Heart left ventricle (tissue), 16 donors: Measurements from ENCODE around the gene TMEM132D. TPM values are rescaled to one million over a fixed set of nuclear protein-coding genes. Genes with fewer than 3 reads are reported as not detected.

Experiments
- ATAC-seq, 4 donors: fragments of 200-7000 bp; cut with Tn5 transposase; one replicate each; pipeline ENCODE4 v1.9.1; 2020 to 2022; ENCODE audit warnings: moderate library complexity in 4 of 4, mild to moderate bottlenecking in 3 of 4, moderate number of reproducible peaks in 1 of 4
- DNase-seq, 5 donors: peaks; one replicate each; pipeline ENCODE4 v3.0.0-alpha.2; 2020
- H3K27ac ChIP-seq, 12 donors: fragments of 200-600 bp; sonication (generic) in 4 of 12; one replicate each; pipeline versions ENCODE4 v1.5.0 to v1.8.0; 2016 to 2022; ENCODE audit warnings: mild to moderate bottlenecking in 2 of 12
- H3K27me3 ChIP-seq, 9 donors: fragments of 200-600 bp; sonication (generic) in 2 of 9; one replicate each; pipeline versions ENCODE4 v1.5.1 to v1.8.0; 2016 to 2022; ENCODE audit warnings: mild to moderate bottlenecking in 3 of 9
- H3K36me3 ChIP-seq, 9 donors: fragments of 200-600 bp; sonication (generic) in 2 of 9; one replicate each; pipeline versions ENCODE4 v1.5.0 to v1.8.0; 2018 to 2022; ENCODE audit warnings: mild to moderate bottlenecking in 2 of 9
- H3K4me1 ChIP-seq, 12 donors: fragments of 200-600 bp; sonication (generic) in 4 of 12; one replicate each; pipeline versions ENCODE4 v1.5.0 to v1.8.0; 2016 to 2022; ENCODE audit warnings: mild to moderate bottlenecking in 3 of 12
- H3K4me3 ChIP-seq, 12 donors: fragments of 200-600 bp; sonication (generic) in 4 of 12; one replicate each; pipeline versions ENCODE4 v1.5.0 to v1.8.0; 2017 to 2022; ENCODE audit warnings: mild to moderate bottlenecking in 9 of 12, moderate library complexity in 4 of 12
- H3K9me3 ChIP-seq, 12 donors: fragments of 200-600 bp; sonication (generic) in 4 of 12; one replicate each; pipeline versions ENCODE4 v1.5.0 to v1.8.0; 2016 to 2022; ENCODE audit warnings: mild to moderate bottlenecking in 1 of 12
- POLR2A ChIP-seq, 2 donors: fragments of 450-650 bp; IDR thresholded peaks; one replicate each; pipeline ENCODE4 v1.6.1; 2017; ENCODE audit warnings: antibody characterized with exemption in 2 of 2, mild to moderate bottlenecking in 2 of 2, moderate library complexity in 2 of 2
- WGBS, 4 donors: extraction: QIAGEN DNeasy Blood & Tissue Kit in 2 of 4; methylation state at CpG; one replicate each; pipeline versions ENCODE4 v1.1.5 to v1.1.7; 2013 to 2018; 5-methylcytosine and 5-hydroxymethylcytosine counted together
- intact Hi-C, 10 donors: fragments of 100-400 bp; cut with DNase I; formaldehyde crosslinking; loops; one replicate each; pipeline versions ENCODE4 v1.11.1 to v1.14.2; 2022
- polyA plus RNA-seq, 2 donors: library from polyadenylated mRNA; stranded (reverse); fragments of 200-250 nt; gene quantifications; one replicate each; pipeline ENCODE4 v1.2.3, GENCODE V29; 2013
- total RNA-seq, 9 donors: library from RNA; depleted of rRNA in 2 of 9; stranded (reverse); fragments of >200 nt in 2 of 9; fragmentation: NEBNext Ultra II Directional in 3 of 9; extraction: Animal tissue kit (Norgen Biotek cat#: 25700) in 3 of 9; gene quantifications; one replicate each; pipeline versions ENCODE4 v1.1.0 to v1.2.4, GENCODE V29; 2016 to 2023
- TF ChIP-seq, protein P1 (sequence below), 12 donors: fragments of 200-600 bp; sonication (generic) in 4 of 12; IDR thresholded peaks; one replicate each; pipeline versions ENCODE4 v1.5.0 to v1.8.0; 2018 to 2022; ENCODE audit warnings: antibody characterized with exemption in 12 of 12, mild to moderate bottlenecking in 5 of 12
- donor health status: ischemic (EF 13 %, LVEDD 7.1; RV severe dilation, severe dysfunction).
- donor health status: healthy with polysubstance abuse.
- donor health status: DM: no; HTN: yes; CAD: no.
- donor health status: DM: no; HTN: no; CAD: no.
- donor health status: ischemic (EF 25% LVEDD 6.9; RV normal size, moderate dysfunction).
- donor health status: ischemic (EF 25% LVEDD 5.7; RV mildly dilated, moderate dysfunction).
- donor health status: healthy.
- donor health status: DM: yes; HTN: yes; CAD: no.
- donor health status: ischemic (EF 35%, LVEDD 5.7; RV mildly dilated, moderate dysfunction).
- donor health status: nonischemic (EF 11% LVEDD 7.7; RV severe dilation, severe dysfunction).
- donor health status: DM: yes; HTN: yes; CAD: no.
- donor health status: PGD.
- donor health status: ischemic (EF 29% LVEDD 5.4; RV normal size, mild dysfunction).
- donor health status: nonischemic (EF 23%, LVEDD 6.1; RV moderate dilation, normal function).

TMEM132D gene
- total and polyA plus RNA-seq, 11 donors = not detected

DNA sequence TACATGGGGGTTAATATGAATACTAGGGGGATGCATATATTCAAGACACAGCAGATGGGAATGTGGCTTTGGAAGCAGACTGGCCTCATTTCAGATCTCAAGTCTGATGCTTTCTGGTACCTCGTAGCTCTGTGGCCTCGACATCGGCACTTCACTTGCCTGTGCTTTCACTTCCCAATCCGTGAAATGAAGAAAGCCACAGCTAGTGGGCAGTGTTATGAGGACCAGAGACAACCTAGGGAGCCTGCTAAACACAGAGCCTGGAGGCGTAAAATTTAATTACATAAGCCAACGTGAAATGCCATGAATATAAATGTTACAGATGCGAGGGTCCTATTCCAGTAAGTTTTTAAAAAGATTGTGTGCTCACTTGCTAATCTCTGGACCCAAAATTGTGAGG is 286.0 kb downstream of the TMEM132D start:
- Histone ChIP-seq H3K4me3 (no peak overlapping the region), H3K27ac (no peak overlapping the region), H3K4me1 (no peaks in the 10 kb centered on the region), H3K9me3 (peaks cover 0 to 3% (median 0%) of the 10 kb centered on the region in 12 donors), H3K27me3 (no peaks in the 10 kb centered on the region), H3K36me3 (no peaks in the 10 kb centered on the region)
- 77 to 78% (median 78%) methylated on average over 7 of the region's 7 CpGs for WGBS, 4 donors
- ATAC-seq = no peak
- DNase-seq = no peak
- TF ChIP-seq, protein P1, sequence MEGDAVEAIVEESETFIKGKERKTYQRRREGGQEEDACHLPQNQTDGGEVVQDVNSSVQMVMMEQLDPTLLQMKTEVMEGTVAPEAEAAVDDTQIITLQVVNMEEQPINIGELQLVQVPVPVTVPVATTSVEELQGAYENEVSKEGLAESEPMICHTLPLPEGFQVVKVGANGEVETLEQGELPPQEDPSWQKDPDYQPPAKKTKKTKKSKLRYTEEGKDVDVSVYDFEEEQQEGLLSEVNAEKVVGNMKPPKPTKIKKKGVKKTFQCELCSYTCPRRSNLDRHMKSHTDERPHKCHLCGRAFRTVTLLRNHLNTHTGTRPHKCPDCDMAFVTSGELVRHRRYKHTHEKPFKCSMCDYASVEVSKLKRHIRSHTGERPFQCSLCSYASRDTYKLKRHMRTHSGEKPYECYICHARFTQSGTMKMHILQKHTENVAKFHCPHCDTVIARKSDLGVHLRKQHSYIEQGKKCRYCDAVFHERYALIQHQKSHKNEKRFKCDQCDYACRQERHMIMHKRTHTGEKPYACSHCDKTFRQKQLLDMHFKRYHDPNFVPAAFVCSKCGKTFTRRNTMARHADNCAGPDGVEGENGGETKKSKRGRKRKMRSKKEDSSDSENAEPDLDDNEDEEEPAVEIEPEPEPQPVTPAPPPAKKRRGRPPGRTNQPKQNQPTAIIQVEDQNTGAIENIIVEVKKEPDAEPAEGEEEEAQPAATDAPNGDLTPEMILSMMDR (IDR thresholded peaks at IDR 0.05) = no peak
- TF ChIP-seq POLR2A (IDR thresholded peaks at IDR 0.05) = no peak
- intact Hi-C loops = no loop called here

DNA sequence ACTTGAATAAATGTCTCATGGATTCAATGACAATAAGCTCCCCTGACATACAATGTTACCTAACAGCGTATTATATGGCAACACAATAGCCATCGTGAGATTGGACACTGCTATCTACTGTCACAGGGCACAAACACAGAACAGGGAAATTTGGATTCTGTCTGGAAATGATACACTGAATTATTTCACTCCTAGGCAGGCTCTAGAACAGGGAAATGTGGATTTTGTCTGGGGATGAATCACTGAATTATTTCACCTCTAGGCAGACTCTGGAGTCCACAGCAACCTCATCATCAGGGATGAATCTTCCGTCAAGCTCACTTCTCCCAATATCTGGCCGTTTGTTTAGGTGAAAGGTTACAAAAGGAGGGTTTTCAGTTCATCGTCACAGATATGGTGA is 288.8 kb downstream of the TMEM132D start:
- 71 to 78% (median 76%) methylated on average over 5 of the region's 5 CpGs for WGBS, 4 donors
- DNase-seq = no peak
- no peak for ATAC-seq
- H3K9me3 ChIP-seq = peaks cover 0 to 2% (median 0%) of the 10 kb centered on the region in 12 donors
- H3K27me3 ChIP-seq = no peaks in the 10 kb centered on the region
- no peak overlapping the region for H3K27ac ChIP-seq
- H3K4me3 ChIP-seq = no peak overlapping the region
- intact Hi-C loops = no loop called here
- TF ChIP-seq POLR2A (IDR thresholded peaks at IDR 0.05) = no peak
- TF ChIP-seq, protein P1 (IDR thresholded peaks at IDR 0.05) = no peak
- H3K36me3 ChIP-seq = no peaks in the 10 kb centered on the region
- H3K4me1 ChIP-seq = no peaks in the 10 kb centered on the region

DNA sequence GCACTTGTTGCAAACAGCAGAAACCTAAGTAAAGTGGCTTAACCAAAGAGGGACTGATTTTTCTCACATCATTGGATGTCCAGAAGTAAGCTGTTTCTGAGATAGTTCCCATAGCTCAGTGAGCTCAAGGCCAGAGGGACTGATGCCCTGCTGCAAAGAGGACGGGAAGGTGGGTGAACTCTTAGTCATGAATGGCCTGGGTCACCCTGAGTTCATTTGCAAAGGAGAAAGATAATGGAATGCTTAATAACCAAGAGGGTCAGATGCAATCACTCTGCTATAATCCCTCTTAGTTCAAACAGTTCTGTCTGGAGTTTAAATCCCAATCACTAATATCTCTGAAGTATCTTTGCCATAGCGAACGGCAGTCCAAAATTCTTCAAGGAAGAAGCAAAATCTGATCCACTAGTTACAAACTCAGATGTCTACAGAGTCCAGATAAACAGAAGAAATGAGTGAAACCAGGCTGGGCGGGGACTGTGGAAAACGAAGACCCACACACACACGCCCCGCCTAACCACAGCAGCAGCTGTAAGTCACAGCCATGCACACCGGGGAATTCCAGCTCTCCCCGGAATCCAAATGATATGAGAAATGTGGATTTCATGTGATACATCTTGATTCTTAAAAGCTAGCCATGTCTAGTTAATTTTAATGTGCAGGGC is 289.5 kb downstream of the TMEM132D start:
- WGBS, 4 donors = 55 to 63% (median 59%) methylated on average over 9 of the region's 9 CpGs
- Histone ChIP-seq H3K36me3 (no peaks in the 10 kb centered on the region), H3K9me3 (peaks cover 0 to 2% (median 0%) of the 10 kb centered on the region in 12 donors), H3K27me3 (no peaks in the 10 kb centered on the region), H3K4me1 (no peaks in the 10 kb centered on the region), H3K27ac (no peak overlapping the region), H3K4me3 (no peak overlapping the region)
- intact Hi-C loops = no loop called here
- DNase-seq (no peak), ATAC-seq (no peak)
- TF ChIP-seq, protein P1 (IDR thresholded peaks at IDR 0.05) = no peak
- no peak for TF ChIP-seq POLR2A (IDR thresholded peaks at IDR 0.05)

DNA sequence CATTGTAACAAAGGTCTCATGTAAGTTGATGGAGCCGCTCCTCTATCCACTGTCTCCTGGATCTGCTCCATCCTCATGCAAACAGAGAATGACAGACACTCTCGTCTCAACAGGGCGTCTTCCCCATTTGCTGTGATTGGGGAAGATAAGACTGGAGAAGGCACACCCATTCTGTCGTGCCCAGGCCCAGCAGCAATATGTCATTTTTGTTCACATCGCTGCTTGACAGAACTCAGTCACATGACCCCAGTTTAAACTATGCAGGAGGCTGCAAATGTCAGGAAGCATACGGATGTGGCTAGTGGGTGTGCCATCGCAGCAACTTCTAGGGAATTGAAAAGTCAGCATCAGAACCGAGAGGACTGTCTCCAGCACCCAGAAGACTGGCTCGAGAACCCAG is 290.5 kb downstream of the TMEM132D start:
- H3K4me3 ChIP-seq = no peak overlapping the region
- intact Hi-C loops = no loop called here
- no peak for DNase-seq

More for the DNA sequence above, 290.5 kb downstream of the TMEM132D start:
- no peak for TF ChIP-seq POLR2A (IDR thresholded peaks at IDR 0.05)
- TF ChIP-seq, protein P1 (IDR thresholded peaks at IDR 0.05) = no peak
- 38 to 57% (median 48%) methylated on average over 7 to 9 of the region's 9 CpGs for WGBS, 4 donors
- no peak for ATAC-seq
- Histone ChIP-seq H3K4me1 (no peaks in the 10 kb centered on the region), H3K27me3 (no peaks in the 10 kb centered on the region), H3K36me3 (no peaks in the 10 kb centered on the region), H3K27ac (no peak overlapping the region), H3K9me3 (peaks cover 0 to 2% (median 0%) of the 10 kb centered on the region in 12 donors)
